H1 (cell line): ENCODE data around the gene DYRK1A. TPM values are rescaled to one million over a fixed set of nuclear protein-coding genes. Genes with fewer than 3 reads are reported as not detected.

ENCODE experiments used
- CTCF ChIA-PET: fragments of 300-600 bp; sonication (Branson Sonifier 250); formaldehyde crosslinking; loops from one replicate; lab custom pipeline; 2021; ENCODE audit not compliant: partially characterized antibody; lab: Charles Lee
- POLR2A ChIA-PET: fragments of 300-600 bp; sonication (Branson Sonifier 250); formaldehyde crosslinking; loops from one replicate; lab custom pipeline; 2021; ENCODE audit warnings: inconsistent platforms; ENCODE audit not compliant: partially characterized antibody; lab: Charles Lee
- DNase-seq, 2 experiments: peaks; one replicate each; pipeline versions ENCODE4 v3.0.0 to v3.0.0-alpha.2; 2010 to 2022; ENCODE audit warnings: low spot score in 2 of 2, low read depth in 1 of 2, mixed read lengths in 1 of 2
- FAIRE-seq: peaks from 2 replicates; lab custom pipeline; 2011; peaks lifted over from hg19 to GRCh38; lab: Jason Lieb, UNC
- H2AFZ ChIP-seq: 2 replicates; pipeline ENCODE4 v1.8.1; 2012; ENCODE audit warnings: low read length, inconsistent platforms
- H2AK5ac ChIP-seq: 2 replicates; pipeline ENCODE4 v1.6.1; 2013; ENCODE audit warnings: low read depth, low read length
- H2BK120ac ChIP-seq: replicated peaks from 2 replicates; pipeline ENCODE3; 2013; ENCODE audit warnings: low read depth, low read length, inconsistent platforms
- H2BK12ac ChIP-seq: 2 replicates; pipeline ENCODE4 v1.6.1; 2013; ENCODE audit warnings: low read depth, low read length
- H2BK15ac ChIP-seq: 2 replicates; pipeline ENCODE4 v1.6.1; 2013; ENCODE audit warnings: low read length
- H2BK20ac ChIP-seq: 2 replicates; pipeline ENCODE4 v1.6.1; 2013; ENCODE audit warnings: low read length
- H2BK5ac ChIP-seq: 2 replicates; pipeline ENCODE4 v1.6.1; 2013; ENCODE audit warnings: low read depth, low read length
- H3K14ac ChIP-seq: 2 replicates; pipeline ENCODE4 v1.6.1; 2013; ENCODE audit warnings: inconsistent platforms; ENCODE audit not compliant: insufficient read length
- H3K18ac ChIP-seq: 2 replicates; pipeline ENCODE4 v1.6.1; 2013; ENCODE audit warnings: low read length; ENCODE audit errors: extremely low read depth
- H3K23ac ChIP-seq: 2 replicates; pipeline ENCODE4 v1.6.1; 2013; ENCODE audit warnings: inconsistent platforms; ENCODE audit not compliant: insufficient read length
- H3K23me2 ChIP-seq: 2 replicates; pipeline ENCODE4 v1.6.1; 2013; ENCODE audit warnings: low read depth, low read length
- H3K27ac ChIP-seq: 2 replicates; pipeline ENCODE4 v1.6.1; 2011; ENCODE audit warnings: low read depth, low read length, inconsistent platforms
- H3K27me3 ChIP-seq, 4 experiments: replicated peaks in 1 of 4; 1 replicate in 1 of 4; 2 replicates in 3 of 4; pipeline versions ENCODE4 v1.6.1 to v1.8.1; 2011 to 2013; ENCODE audit warnings: low read length in 3 of 4, mild to moderate bottlenecking in 3 of 4, inconsistent platforms in 2 of 4, mixed read lengths in 2 of 4, moderate library complexity in 1 of 4; ENCODE audit not compliant: control insufficient read depth in 3 of 4, insufficient read depth in 3 of 4; ENCODE audit errors: extremely low read depth in 1 of 4
- H3K36me3 ChIP-seq, 4 experiments: 2 replicates each; pipeline versions ENCODE4 v1.6.1 to v1.8.1; 2011 to 2013; ENCODE audit warnings: mild to moderate bottlenecking in 4 of 4, low read length in 3 of 4, moderate library complexity in 2 of 4, control low read depth in 1 of 4, inconsistent platforms in 1 of 4; ENCODE audit not compliant: insufficient read depth in 4 of 4, control insufficient read depth in 2 of 4
- H3K4ac ChIP-seq: replicated peaks from 2 replicates; pipeline ENCODE3; 2013; ENCODE audit warnings: low read length, low read depth, mixed read lengths, inconsistent platforms; ENCODE audit not compliant: insufficient read length
- H3K4me1 ChIP-seq, 4 experiments: replicated peaks in 1 of 4; 1 replicate in 1 of 4; 2 replicates in 3 of 4; pipeline versions ENCODE4 v1.6.1 to v1.8.1; 2011 to 2013; ENCODE audit warnings: low read length in 3 of 4, inconsistent platforms in 2 of 4, mixed read lengths in 1 of 4; ENCODE audit not compliant: insufficient read depth in 4 of 4, control insufficient read depth in 3 of 4
- H3K4me2 ChIP-seq, 2 experiments: 2 replicates each; pipeline versions ENCODE4 v1.6.1 to v1.8.1; 2011 to 2013; ENCODE audit warnings: low read depth in 2 of 2, low read length in 2 of 2, control low read depth in 1 of 2, inconsistent platforms in 1 of 2, mild to moderate bottlenecking in 1 of 2; ENCODE audit not compliant: insufficient read depth in 1 of 2
- H3K4me3 ChIP-seq, 4 experiments: fragments of 200-600, 300-600 bp in 1 of 4; sonication (generic), shearing (Covaris generic), sonication (Bioruptor Twin) in 1 of 4; 2 replicates each; pipeline versions ENCODE4 v1.5.1 to v1.8.1; 2011 to 2016; ENCODE audit warnings: low read length in 4 of 4, low read depth in 3 of 4, control low read depth in 2 of 4, inconsistent platforms in 2 of 4, mild to moderate bottlenecking in 2 of 4, mixed read lengths in 1 of 4, moderate library complexity in 1 of 4; ENCODE audit not compliant: insufficient read depth in 2 of 4; ENCODE audit errors: extremely low read depth in 1 of 4
- H3K56ac ChIP-seq: replicated peaks from 2 replicates; pipeline ENCODE3; 2013; ENCODE audit warnings: low read depth, mild to moderate bottlenecking, mixed read lengths, low read length, inconsistent platforms; ENCODE audit not compliant: insufficient read length
- H3K79me1 ChIP-seq: 2 replicates; pipeline ENCODE4 v1.6.1; 2013; ENCODE audit warnings: low read depth, low read length, control low read depth
- H3K79me2 ChIP-seq, 2 experiments: 2 replicates each; pipeline versions ENCODE4 v1.6.1 to v1.8.1; 2012 to 2013; ENCODE audit warnings: low read length in 2 of 2, mild to moderate bottlenecking in 2 of 2, inconsistent platforms in 1 of 2; ENCODE audit not compliant: insufficient read depth in 2 of 2, control insufficient read depth in 1 of 2
- H3K9ac ChIP-seq, 4 experiments: replicated peaks in 1 of 4; 1 replicate in 1 of 4; 2 replicates in 3 of 4; pipeline versions ENCODE4 v1.6.1 to v1.8.1; 2011 to 2013; ENCODE audit warnings: low read depth in 3 of 4, low read length in 3 of 4, control low read depth in 2 of 4, mild to moderate bottlenecking in 2 of 4, moderate library complexity in 2 of 4, inconsistent platforms in 1 of 4; ENCODE audit errors: extremely low read depth in 1 of 4
- H3K9me3 ChIP-seq, 2 experiments: 2 replicates each; pipeline versions ENCODE4 v1.6.1 to v1.8.1; 2012 to 2013; ENCODE audit warnings: mild to moderate bottlenecking in 2 of 2, moderate library complexity in 2 of 2, control low read depth in 1 of 2, inconsistent platforms in 1 of 2, low read depth in 1 of 2, low read length in 1 of 2, mixed read lengths in 1 of 2; ENCODE audit not compliant: insufficient read depth in 2 of 2
- H4K20me1 ChIP-seq, 2 experiments: replicated peaks in 1 of 2; 2 replicates each; pipeline versions ENCODE3 to v1.8.1; 2011 to 2013; ENCODE audit warnings: inconsistent platforms in 2 of 2, low read length in 2 of 2, mild to moderate bottlenecking in 1 of 2; ENCODE audit not compliant: insufficient read depth in 2 of 2, control insufficient read depth in 1 of 2
- H4K5ac ChIP-seq: 2 replicates; pipeline ENCODE4 v1.6.1; 2013; ENCODE audit warnings: low read length, low read depth, mixed read lengths, inconsistent platforms; ENCODE audit not compliant: insufficient read length
- H4K8ac ChIP-seq: 2 replicates; pipeline ENCODE4 v1.8.0; 2013; ENCODE audit warnings: mild to moderate bottlenecking, moderate library complexity, low read length, inconsistent platforms; ENCODE audit not compliant: insufficient read depth; ENCODE audit errors: extremely low read depth
- H4K91ac ChIP-seq: replicated peaks from 2 replicates; pipeline ENCODE3; 2013; ENCODE audit warnings: low read length, mixed read lengths, inconsistent platforms; ENCODE audit not compliant: insufficient read length
- RFX5 ChIP-seq: IDR thresholded peaks from 2 replicates; pipeline ENCODE4 v1.6.1; 2011; ENCODE audit warnings: low read depth, low read length, improper control_type of control experiment, borderline replicate concordance
- SAP30 ChIP-seq: fragments of 300-600 bp; sonication (generic); IDR thresholded peaks from 2 replicates; pipeline ENCODE4 v1.7.1; 2012; ENCODE audit warnings: low read length, moderate library complexity, mild to moderate bottlenecking, inconsistent platforms; ENCODE audit not compliant: insufficient read depth, insufficient replicate concordance
- WGBS, 2 experiments: shearing (Covaris generic) in 1 of 2; methylation state at CpG; one replicate each; pipeline versions ENCODE4 v1.1.6 to v1.1.7; 2013 to 2015; ENCODE audit warnings: low lambda C conversion rate in 2 of 2, mixed read lengths in 2 of 2, inconsistent platforms in 1 of 2, low coverage in 1 of 2, missing lambda C conversion rate in 1 of 2; ENCODE audit not compliant: insufficient replicate concordance in 2 of 2, insufficient coverage in 1 of 2, insufficient read length in 1 of 2; ENCODE audit errors: extremely low coverage in 1 of 2, missing lambda C conversion rate in 1 of 2; 5-methylcytosine and 5-hydroxymethylcytosine counted together
- polyA plus RNA-seq, 7 experiments: library from polyadenylated mRNA; depleted of rRNA in 3 of 7; stranded (reverse) in 5 of 7; unstranded in 2 of 7; fragments of >200 nt in 5 of 7; fragments of 200-250 nt in 2 of 7; gene quantifications; 1 replicate in 5 of 7; 2 replicates in 1 of 7; 4 replicates in 1 of 7; pipeline versions ENCODE4 v1.2.1 to v1.2.3, GENCODE V29; 2011 to 2013; ENCODE audit warnings: missing spikeins in 2 of 7, mixed read lengths in 2 of 7
- total RNA-seq: library from RNA; stranded (reverse); fragmentation: NEBNext Ultra II Directional; extraction: Animal tissue kit (Norgen Biotek cat#: 25700); gene quantifications from 2 replicates; pipeline ENCODE4 v1.2.1, GENCODE V29; 2021

Gene DYRK1A
- total and polyA plus RNA-seq, 2 of the 8 experiments (the other 6 are each of a cell fraction or from before 2014, with no cell fraction given): 61.1 to 62.2 TPM

DNA sequence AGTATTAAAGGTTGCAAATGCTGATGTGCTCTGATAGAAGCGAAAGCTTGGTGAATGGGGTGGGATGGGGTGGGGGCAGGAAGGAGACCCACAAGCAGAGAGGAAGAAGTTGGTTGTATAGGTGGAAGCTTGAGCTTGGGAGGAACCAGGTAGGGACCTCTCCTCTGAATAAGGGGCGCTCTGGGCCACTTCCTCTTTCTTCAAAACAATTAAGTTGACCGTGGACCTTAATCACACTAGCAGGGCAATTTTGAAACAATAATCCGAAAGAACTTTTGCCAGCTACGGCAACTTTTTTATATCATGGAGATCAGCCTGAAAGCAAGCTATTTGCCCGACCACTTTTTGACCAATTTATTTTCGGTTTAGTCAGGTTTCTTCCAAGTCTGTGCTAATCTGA is 1.9 kb upstream of the DYRK1A start:
- H3K36me3 ChIP-seq: no peaks in the 10 kb centered on the region
- POLR2A ChIA-PET: interaction anchor here (1.0 to 2.3 kb wide), 8 partner anchors 8 to 110 kb away, joined by 3 to 9 read pairs (median 6); no protein-coding TSS in a partner anchor
- H2AK5ac ChIP-seq: no peak overlapping the region
- H3K4me3 ChIP-seq: peak overlapping the region in 2 of 4 experiments; percentile 79 to 81; a peak in 3 of 8 replicates
- no peak overlapping the region for H4K91ac ChIP-seq
- no peak overlapping the region for H3K14ac ChIP-seq
- H3K79me1 ChIP-seq: no peaks in the 10 kb centered on the region
- no peak overlapping the region for H4K5ac ChIP-seq
- H2AFZ ChIP-seq: no peak overlapping the region
- no peak for DNase-seq
- H4K8ac ChIP-seq: no peak overlapping the region
- no peaks in the 10 kb centered on the region for H3K9me3 ChIP-seq
- peak overlapping the region; percentile 66 to 81 for H3K4me2 ChIP-seq
- WGBS, 2 experiments: 69% methylated on average over 7 of the region's 7 CpGs; no CpG with 5 or more reads in 1 of the 2 experiments
- H3K23me2 ChIP-seq: peaks cover 9% of the 10 kb centered on the region; the same call in 1 of the 2 replicates
- TF ChIP-seq RFX5: no peak
- TF ChIP-seq SAP30: no peak
- TF ChIP-seq, all 59 proteins: peak for 0
- Histone ChIP-seq H2BK5ac (no peak overlapping the region), H3K18ac (no peak overlapping the region), H2BK20ac (no peak overlapping the region), H2BK15ac (no peak overlapping the region), H3K56ac (no peak overlapping the region), H3K27me3 (no peaks in the 10 kb centered on the region), H3K9ac (peak overlapping the region in 1 of 4 experiments; percentile 97; a peak in 2 of 7 replicates), H3K4me1 (peaks cover 0 to 4% (median 0%) of the 10 kb centered on the region in 4 experiments; a peak in 1 of 7 replicates), H4K20me1 (peaks cover 3 to 6% of the 10 kb centered on the region in 2 experiments), H3K4ac (no peak overlapping the region), H2BK12ac (no peak overlapping the region), H3K23ac (no peak overlapping the region), H2BK120ac (no peak overlapping the region), H3K27ac (no peak overlapping the region), H3K79me2 (peaks cover 18 to 22% of the 10 kb centered on the region in 2 experiments)
- FAIRE-seq: no peak
- CTCF ChIA-PET: interaction anchor here (1.3 kb wide), 1 partner anchor 310 kb away, joined by 4 read pairs; no protein-coding TSS in a partner anchor
